Vagina (tissue), 2 donors: ENCODE data around the gene VPS35L.

ENCODE experiments used
- POLR2AphosphoS5 ChIP-seq, 2 donors: sonication (generic); formaldehyde crosslinking; IDR thresholded peaks; one replicate each; pipeline ENCODE4 v1.9.0; 2017; ENCODE audit warnings: antibody characterized with exemption in 2 of 2, mild to moderate bottlenecking in 2 of 2, low read depth in 1 of 2; ENCODE audit not compliant: insufficient read depth in 1 of 2
- TF ChIP-seq, protein P1 (sequence below), 3 experiments: fragments of 450-650 bp in 2 of 3; fragments of 200-600 bp in 1 of 3; sonication (generic) in 1 of 3; IDR thresholded peaks; one replicate each; pipeline ENCODE4 v1.5.1; 2017 to 2019; ENCODE audit warnings: antibody characterized with exemption in 3 of 3, mild to moderate bottlenecking in 2 of 3, moderate library complexity in 2 of 3

DNA sequence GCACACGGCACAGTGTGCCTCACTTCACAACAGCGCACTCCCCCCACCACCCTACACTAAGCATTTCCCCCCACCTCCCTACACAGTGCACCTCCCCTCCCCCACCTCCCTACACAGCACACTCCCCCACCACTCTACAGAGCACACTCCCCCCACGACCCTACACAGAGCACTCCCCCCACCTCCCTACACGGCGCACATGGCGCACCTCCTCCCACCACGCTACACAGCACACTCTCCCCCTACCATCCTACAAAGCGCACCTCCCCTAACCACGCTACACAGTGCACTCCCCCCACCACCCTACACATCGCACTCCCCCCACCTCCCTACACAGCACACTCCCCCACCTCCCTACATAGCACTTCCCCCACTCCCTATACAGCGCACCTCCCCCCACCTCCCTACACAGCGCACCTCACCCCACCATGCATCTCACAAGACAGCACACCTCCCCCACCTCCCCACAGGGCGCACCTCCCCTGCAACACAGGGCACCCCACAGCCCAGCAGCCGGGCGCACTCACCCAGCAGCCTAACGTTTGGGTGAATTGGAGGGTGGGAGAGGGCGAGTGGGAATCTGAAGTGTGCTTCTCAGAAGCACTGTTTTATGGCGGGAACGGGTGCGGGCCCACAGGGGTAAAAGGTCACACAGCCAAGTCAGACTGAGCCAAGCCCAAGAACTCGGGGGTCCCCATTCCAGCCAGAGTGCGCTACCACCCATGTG is 152.2 kb downstream of the VPS35L start:
- TF ChIP-seq POLR2AphosphoS5 (IDR thresholded peaks at IDR 0.05; ENCODE audit: insufficient read depth in 1 of 2, low read depth in 1 of 2), result no peak
- TF ChIP-seq, protein P1, sequence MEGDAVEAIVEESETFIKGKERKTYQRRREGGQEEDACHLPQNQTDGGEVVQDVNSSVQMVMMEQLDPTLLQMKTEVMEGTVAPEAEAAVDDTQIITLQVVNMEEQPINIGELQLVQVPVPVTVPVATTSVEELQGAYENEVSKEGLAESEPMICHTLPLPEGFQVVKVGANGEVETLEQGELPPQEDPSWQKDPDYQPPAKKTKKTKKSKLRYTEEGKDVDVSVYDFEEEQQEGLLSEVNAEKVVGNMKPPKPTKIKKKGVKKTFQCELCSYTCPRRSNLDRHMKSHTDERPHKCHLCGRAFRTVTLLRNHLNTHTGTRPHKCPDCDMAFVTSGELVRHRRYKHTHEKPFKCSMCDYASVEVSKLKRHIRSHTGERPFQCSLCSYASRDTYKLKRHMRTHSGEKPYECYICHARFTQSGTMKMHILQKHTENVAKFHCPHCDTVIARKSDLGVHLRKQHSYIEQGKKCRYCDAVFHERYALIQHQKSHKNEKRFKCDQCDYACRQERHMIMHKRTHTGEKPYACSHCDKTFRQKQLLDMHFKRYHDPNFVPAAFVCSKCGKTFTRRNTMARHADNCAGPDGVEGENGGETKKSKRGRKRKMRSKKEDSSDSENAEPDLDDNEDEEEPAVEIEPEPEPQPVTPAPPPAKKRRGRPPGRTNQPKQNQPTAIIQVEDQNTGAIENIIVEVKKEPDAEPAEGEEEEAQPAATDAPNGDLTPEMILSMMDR (IDR thresholded peaks at IDR 0.05), result no peak
